GM20000 (cell line): ENCODE measurements around the gene PACS1.
"Not testable (repeated sequence)": the region's sequence is repeated elsewhere in the genome, so short reads cannot be mapped to it uniquely, and the experiment has no call there.

ENCODE experiments used
- DNase-seq: peaks from one replicate; pipeline ENCODE4 v3.0.0; 2012; ENCODE audit warnings: low spot score
- TF ChIP-seq, protein P1 (sequence below): IDR thresholded peaks from 2 replicates; pipeline ENCODE4 v1.5.1; 2012; ENCODE audit warnings: mild to moderate bottlenecking, control low read depth; ENCODE audit errors: extremely low read depth, missing control alignments

The PACS1 gene

DNA sequence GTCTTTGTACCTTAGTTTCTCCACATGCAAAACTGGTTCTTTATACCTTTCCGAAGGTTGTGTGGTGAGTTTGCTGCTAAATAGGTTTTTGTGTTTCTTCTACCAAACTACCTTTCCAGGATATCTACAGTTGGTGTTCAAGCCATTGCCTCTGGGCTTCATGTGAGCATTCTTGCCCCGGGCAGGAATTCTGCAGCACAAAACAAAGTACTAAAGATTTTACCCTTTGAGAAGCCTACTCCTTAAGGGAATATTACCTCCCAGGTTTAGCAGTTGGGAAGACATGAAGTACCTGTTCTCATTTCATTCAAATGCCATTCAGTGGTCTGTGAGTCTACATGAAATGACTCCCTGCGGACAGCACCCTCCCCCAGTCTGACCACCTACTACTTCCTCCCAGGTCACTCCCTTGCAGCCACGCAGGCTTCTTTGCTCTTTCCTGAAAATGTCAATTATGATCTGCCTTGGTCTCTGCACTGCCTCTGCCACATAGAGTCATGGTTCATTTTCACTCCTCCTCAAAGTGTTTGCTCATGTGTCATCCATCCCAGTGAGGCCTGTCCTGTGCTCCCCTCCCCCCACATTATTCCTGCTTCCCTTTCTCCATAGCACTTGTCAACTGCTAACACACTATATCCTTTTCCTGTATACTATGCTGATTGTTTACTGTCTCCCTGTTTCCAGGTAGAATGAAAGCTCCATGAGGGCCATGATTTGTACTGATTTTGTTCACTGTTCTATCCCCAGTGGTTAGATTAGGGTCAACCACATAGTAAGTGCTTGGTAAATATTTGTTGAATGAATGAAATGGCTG, 36.9 kb downstream of the PACS1 start:
- peak; percentile 25 for DNase-seq
- TF ChIP-seq, protein P1, sequence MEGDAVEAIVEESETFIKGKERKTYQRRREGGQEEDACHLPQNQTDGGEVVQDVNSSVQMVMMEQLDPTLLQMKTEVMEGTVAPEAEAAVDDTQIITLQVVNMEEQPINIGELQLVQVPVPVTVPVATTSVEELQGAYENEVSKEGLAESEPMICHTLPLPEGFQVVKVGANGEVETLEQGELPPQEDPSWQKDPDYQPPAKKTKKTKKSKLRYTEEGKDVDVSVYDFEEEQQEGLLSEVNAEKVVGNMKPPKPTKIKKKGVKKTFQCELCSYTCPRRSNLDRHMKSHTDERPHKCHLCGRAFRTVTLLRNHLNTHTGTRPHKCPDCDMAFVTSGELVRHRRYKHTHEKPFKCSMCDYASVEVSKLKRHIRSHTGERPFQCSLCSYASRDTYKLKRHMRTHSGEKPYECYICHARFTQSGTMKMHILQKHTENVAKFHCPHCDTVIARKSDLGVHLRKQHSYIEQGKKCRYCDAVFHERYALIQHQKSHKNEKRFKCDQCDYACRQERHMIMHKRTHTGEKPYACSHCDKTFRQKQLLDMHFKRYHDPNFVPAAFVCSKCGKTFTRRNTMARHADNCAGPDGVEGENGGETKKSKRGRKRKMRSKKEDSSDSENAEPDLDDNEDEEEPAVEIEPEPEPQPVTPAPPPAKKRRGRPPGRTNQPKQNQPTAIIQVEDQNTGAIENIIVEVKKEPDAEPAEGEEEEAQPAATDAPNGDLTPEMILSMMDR: no peak

DNA sequence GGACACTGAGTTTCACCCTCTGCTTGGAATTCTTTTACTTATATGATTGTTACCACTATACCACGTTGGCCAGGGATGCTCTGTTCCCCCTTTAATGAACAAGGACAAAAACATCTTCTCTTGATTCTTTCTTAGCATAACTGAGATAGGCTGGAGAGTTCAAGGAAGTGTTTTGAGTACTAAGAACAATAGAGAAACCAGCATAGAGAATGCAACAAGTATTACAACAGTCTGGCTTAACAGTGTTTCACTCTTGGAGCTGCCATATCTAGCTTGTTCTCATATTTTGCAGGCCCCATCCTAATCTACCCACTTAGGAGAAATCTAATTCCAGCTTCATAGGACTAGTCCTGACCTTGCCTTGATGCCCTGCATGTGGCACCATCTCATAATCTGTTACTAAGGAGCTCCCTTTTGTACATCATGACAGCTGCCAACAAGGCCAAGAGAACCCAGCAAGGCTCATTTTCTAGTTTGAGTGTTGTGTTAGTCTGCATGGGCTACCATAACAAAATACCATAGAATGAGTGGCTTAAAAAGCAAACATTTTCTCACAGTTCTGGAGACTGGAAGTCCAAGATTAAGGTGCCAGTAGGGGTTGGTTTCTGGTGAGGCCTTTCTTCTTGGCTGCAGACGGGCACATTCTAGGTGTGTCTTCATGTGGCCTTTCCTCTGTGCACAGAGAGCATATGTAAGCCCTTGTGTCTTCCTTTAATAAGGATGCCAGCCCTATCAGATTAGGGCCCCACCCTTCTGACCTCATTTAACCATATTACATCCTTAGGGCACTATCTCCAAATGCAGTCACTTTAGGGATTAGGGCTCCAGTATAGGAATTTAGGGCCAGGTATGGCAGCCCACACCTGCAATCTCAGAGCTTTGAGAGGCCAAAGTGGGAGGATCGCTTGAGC, 37.8 kb downstream of the PACS1 start:
- TF ChIP-seq, protein P1: no peak
- no peak for DNase-seq

DNA sequence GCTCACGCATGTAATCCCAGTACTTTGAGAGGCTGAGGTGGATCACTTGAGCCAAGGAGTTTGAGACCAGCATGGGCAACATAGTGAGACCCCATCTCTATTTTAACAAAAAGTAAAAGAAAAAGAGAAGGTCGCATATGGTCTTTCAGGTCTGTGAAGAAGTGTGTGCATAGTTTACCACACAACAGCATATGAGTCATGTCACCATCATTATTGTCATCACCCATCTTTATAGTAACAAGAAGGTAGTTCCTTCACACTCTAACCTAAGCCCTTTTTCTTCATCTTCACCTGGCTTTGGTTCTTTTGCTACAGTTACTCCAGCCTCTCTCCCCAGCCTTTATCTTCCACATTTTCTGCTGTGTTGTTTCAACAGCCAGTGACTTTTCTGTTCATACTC, 39.2 kb downstream of the PACS1 start:
- TF ChIP-seq, protein P1: no peak
- DNase-seq: no peak

DNA sequence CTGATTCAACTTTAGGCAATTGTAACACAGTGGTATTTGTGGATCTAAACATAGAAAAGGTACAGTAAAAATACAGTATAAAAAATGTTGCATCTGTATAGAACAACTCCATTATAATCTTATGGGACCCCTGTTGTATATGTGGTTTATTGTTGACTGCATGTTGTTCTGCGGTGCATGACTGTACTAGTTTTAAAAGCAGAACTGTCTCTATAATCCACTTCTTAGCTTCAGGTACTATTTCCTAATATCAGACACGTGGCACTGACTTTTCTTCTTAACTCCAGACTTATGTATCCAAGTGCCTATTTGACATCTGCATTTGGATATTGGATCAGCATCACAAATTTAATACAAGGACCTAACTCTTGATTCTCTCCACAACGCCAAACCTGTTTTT, 41.1 kb downstream of the PACS1 start:
- TF ChIP-seq, protein P1: no peak
- no peak for DNase-seq

DNA sequence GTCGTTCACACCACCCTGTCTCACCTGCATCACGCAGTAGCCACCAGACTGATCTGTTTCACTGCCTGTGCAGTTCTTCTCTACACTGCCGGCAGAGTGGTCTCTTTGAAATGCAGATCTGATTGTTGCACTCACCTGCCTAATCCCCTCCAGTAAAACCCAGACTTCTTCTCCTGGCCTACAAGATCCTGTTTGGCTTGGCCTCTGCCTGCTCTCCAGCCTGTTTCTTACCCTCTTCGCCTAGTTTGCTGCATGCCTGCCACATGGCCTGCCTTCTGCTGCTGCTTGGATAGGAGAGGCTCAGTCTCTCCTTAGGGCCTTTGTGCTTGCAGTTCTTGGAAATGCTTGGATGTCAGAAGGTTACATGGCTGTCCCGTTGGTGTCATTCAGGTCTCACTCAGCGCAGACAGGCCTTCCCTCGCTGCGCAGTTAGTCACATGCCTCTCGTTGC, 42.0 kb downstream of the PACS1 start:
- TF ChIP-seq, protein P1: no peak

DNA sequence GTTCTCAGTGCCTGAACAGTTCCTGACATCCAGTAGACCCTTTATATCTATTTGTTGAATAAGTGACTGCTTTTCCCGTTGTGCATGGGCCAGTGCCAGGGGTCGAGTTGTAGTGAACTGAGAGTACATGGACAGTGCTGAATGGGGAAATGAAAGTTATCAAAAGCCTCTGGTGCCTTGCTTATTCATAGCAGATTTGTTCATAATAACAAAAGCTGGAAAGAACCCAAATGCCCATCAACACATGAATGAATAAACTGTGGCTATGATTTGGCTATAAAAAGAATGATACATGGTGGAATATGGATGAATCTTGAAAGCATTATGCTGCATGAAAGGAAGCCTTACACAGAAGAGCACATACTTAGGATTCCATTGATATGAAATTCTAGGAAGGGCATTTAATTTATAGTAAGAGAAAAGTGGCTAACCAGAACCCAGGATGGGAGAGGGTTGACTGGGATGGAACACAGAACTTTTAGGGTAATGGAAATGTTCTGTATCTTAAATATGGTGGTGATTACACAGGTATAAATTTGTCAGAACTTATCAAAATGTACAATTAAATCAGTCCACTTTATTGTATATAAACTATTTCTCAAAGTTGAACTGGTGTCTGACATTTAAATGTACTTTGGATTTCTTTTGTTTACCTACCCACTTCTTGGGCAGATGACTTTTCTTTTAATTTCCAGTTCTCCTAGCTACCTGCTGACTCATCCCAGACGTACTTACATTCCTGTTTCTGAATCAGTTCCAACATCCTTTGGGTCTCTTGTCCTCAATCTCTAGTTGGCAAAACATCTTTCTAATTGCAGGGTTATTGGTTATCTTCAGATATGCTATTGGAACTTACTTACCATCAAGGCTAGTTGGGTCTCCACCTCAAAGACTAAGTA, 42.8 kb downstream of the PACS1 start:
- TF ChIP-seq, protein P1: no peak
- DNase-seq: no peak

More for the DNA sequence above, 42.0 kb downstream of the PACS1 start:
- DNase-seq: no peak

DNA sequence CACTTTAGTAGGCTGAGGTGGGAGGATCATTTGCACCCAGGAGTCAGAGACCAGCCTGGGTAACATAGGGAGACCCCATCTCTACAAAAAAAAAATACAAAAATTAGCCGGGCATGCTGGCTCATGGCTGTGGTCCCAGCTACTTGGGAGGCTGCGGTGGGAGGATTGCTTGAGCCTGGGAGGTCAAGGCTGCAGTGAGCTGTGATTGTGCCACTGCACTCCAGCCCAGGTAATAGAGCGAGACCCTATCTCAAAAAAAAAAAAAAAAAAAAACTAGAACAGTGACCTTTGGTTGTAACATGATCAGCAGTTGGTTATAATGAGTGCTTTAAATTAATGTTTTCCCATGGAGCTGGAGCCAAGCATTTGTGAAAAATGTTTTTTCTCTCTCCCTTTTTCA, 44.9 kb downstream of the PACS1 start:
- not testable (repeated sequence) for DNase-seq
